ENCODE measurements around the gene CXCR6.

GRCh38 chr3:45894015-45894414, 49.2 kb upstream of the CXCR6 start:
- TF ChIP-seq CTCF (IDR thresholded peaks at IDR 0.05; ENCODE audit: low read length) (no peak), EZH2 (optimal IDR thresholded peaks at IDR 0.05; ENCODE audit: low read depth, low read length) (no peak)
